HepG2 (cell line): ENCODE results near the gene CD320. TPM values are rescaled to one million over a fixed set of nuclear protein-coding genes. Genes with fewer than 3 reads are reported as not detected.

Experiments used
- ATAC-seq: fragments of 200-7000 bp; cut with Tn5 transposase; 3 replicates; pipeline ENCODE4 v1.9.1; 2020; ENCODE audit warnings: mild to moderate bottlenecking, moderate library complexity
- BruUV-seq: library from RNA; stranded (reverse); fragments of 400-500 nt; replicated peaks from 2 replicates; lab custom pipeline; 2021; lab: Mats Ljungman, UMichigan
- CTCF ChIA-PET: fragments of 300-600 bp; formaldehyde crosslinking; extraction: SDS; loops from one replicate; lab custom pipeline; 2021; ENCODE audit warnings: low total read pairs, inconsistent platforms, low intra/inter-chr PET ratio; lab: Yijun Ruan, JAX
- POLR2A ChIA-PET: fragments of 350-600 bp; sonication (Branson Sonifier 250); formaldehyde crosslinking; loops from one replicate; lab custom pipeline; 2020; ENCODE audit warnings: antibody characterized with exemption, inconsistent platforms; lab: Yijun Ruan, JAX
- DNase-seq: peaks from one replicate; pipeline ENCODE4 v3.0.0-alpha.2; 2015; ENCODE audit warnings: low spot score
- FAIRE-seq: peaks from 3 replicates; lab custom pipeline; 2011; peaks lifted over from hg19 to GRCh38; lab: Jason Lieb, UNC
- H2AFZ ChIP-seq: one replicate; pipeline ENCODE4 v1.6.1; 2011; ENCODE audit warnings: low read length, inconsistent platforms
- H3K27ac ChIP-seq: fragments of 300-600 bp; 3 replicates; pipeline ENCODE4 v1.8.0; 2011; ENCODE audit warnings: mixed run types, mild to moderate bottlenecking, mixed read lengths, low read length, inconsistent platforms; ENCODE audit not compliant: insufficient read depth; ENCODE audit errors: extremely low read length
- H3K27me3 ChIP-seq, 2 experiments: fragments of 200-600 bp in 1 of 2; 2 replicates in 1 of 2; 3 replicates in 1 of 2; pipeline versions ENCODE4 v1.6.0 to v1.8.0; 2011; ENCODE audit warnings: low read length in 2 of 2, mild to moderate bottlenecking in 2 of 2, moderate library complexity in 2 of 2, inconsistent platforms in 1 of 2; ENCODE audit not compliant: insufficient read depth in 2 of 2, control insufficient read depth in 1 of 2
- H3K36me3 ChIP-seq, 2 experiments: fragments of 200-600 bp in 1 of 2; replicated peaks in 1 of 2; 2 replicates in 1 of 2; 3 replicates in 1 of 2; pipeline versions ENCODE4 v1.5.1 to v1.8.0; 2011; ENCODE audit warnings: low read length in 2 of 2, inconsistent platforms in 1 of 2; ENCODE audit not compliant: insufficient read depth in 2 of 2, control insufficient read depth in 1 of 2
- H3K4me1 ChIP-seq: 2 replicates; pipeline ENCODE4 v1.5.1; 2012; ENCODE audit warnings: low read length, inconsistent platforms; ENCODE audit not compliant: insufficient read depth
- H3K4me2 ChIP-seq: 2 replicates; pipeline ENCODE4 v1.6.0; 2011; ENCODE audit warnings: low read depth, low read length, inconsistent platforms
- H3K4me3 ChIP-seq, 3 experiments: fragments of 200-600 bp in 1 of 3; sonication (generic), shearing (Covaris generic) in 1 of 3; replicated peaks in 1 of 3; 2 replicates each; pipeline ENCODE4 v1.5.1; 2011 to 2016; ENCODE audit warnings: low read length in 3 of 3, inconsistent platforms in 2 of 3, low read depth in 2 of 3, mild to moderate bottlenecking in 2 of 3, control low read depth in 1 of 3, mixed read lengths in 1 of 3; ENCODE audit not compliant: insufficient read depth in 1 of 3
- H3K79me2 ChIP-seq: one replicate; pipeline ENCODE4 v1.6.1; 2011; ENCODE audit warnings: low read length, inconsistent platforms; ENCODE audit not compliant: insufficient read depth
- H3K9ac ChIP-seq: 2 replicates; pipeline ENCODE4 v1.6.0; 2011; ENCODE audit warnings: mild to moderate bottlenecking, low read depth, low read length, inconsistent platforms; ENCODE audit not compliant: insufficient read depth
- H3K9me3 ChIP-seq: 2 replicates; pipeline ENCODE4 v1.5.1; 2012; ENCODE audit warnings: mild to moderate bottlenecking, low read length
- H4K20me1 ChIP-seq: 2 replicates; pipeline ENCODE4 v1.6.0; 2011; ENCODE audit warnings: inconsistent platforms, mild to moderate bottlenecking, low read length, moderate library complexity; ENCODE audit not compliant: insufficient read depth
- HMGA1 ChIP-seq: sonication (generic); formaldehyde crosslinking; conservative IDR thresholded peaks from 2 replicates; pipeline ENCODE4 v1.4.0; 2020; ENCODE audit warnings: missing genetic modification reagents
- HNRNPK ChIP-seq: fragments of 200-400 bp; formaldehyde crosslinking; IDR thresholded peaks from 2 replicates; pipeline ENCODE4 v1.6.1; 2018; ENCODE audit warnings: low read length, low read depth, moderate library complexity, mild to moderate bottlenecking; ENCODE audit not compliant: poor library complexity, severe bottlenecking
- KMT2B ChIP-seq: IDR thresholded peaks from 2 replicates; pipeline ENCODE4 v1.6.1; 2016; ENCODE audit warnings: missing genetic modification reagents, missing compliant biosample characterization
- SALL1 ChIP-seq: sonication (generic); formaldehyde crosslinking; IDR thresholded peaks from 2 replicates; pipeline ENCODE4 v1.8.0; 2022; ENCODE audit warnings: mild to moderate bottlenecking, missing genetic modification reagents
- SETDB1 ChIP-seq: sonication (generic); formaldehyde crosslinking; IDR thresholded peaks from 2 replicates; pipeline ENCODE4 v1.5.1; 2020; ENCODE audit warnings: missing genetic modification reagents, mild to moderate bottlenecking, borderline replicate concordance
- SRSF9 ChIP-seq: fragments of 200-400 bp; formaldehyde crosslinking; IDR thresholded peaks from 2 replicates; pipeline ENCODE4 v1.6.1; 2018; ENCODE audit warnings: borderline replicate concordance, mild to moderate bottlenecking, low read depth, low read length; ENCODE audit not compliant: insufficient read depth, poor library complexity, severe bottlenecking
- SSRP1 ChIP-seq: IDR thresholded peaks from 2 replicates; pipeline ENCODE4 v1.6.1; 2016; ENCODE audit warnings: control low read depth
- THYN1 ChIP-seq: sonication (generic); formaldehyde crosslinking; IDR thresholded peaks from 2 replicates; pipeline ENCODE4 v1.8.1; 2023; ENCODE audit warnings: low read depth, mild to moderate bottlenecking, moderate library complexity, missing genetic modification reagents, borderline replicate concordance
- WIZ ChIP-seq: sonication (generic); formaldehyde crosslinking; IDR thresholded peaks from 2 replicates; pipeline ENCODE4 v1.5.1; 2020; ENCODE audit warnings: mild to moderate bottlenecking, missing genetic modification reagents
- ZNF121 ChIP-seq: sonication (generic); formaldehyde crosslinking; IDR thresholded peaks from 2 replicates; pipeline ENCODE4 v1.5.0; 2020; ENCODE audit warnings: mild to moderate bottlenecking, missing genetic modification reagents
- ZNF513 ChIP-seq: sonication (generic); formaldehyde crosslinking; conservative IDR thresholded peaks from 2 replicates; pipeline ENCODE4 v1.5.0; 2020; ENCODE audit warnings: missing genetic modification reagents
- ZNF546 ChIP-seq: sonication (generic); formaldehyde crosslinking; conservative IDR thresholded peaks from 2 replicates; pipeline ENCODE4 v1.8.1; 2023; ENCODE audit warnings: mild to moderate bottlenecking, missing genetic modification reagents
- ZNF556 ChIP-seq: sonication (generic); formaldehyde crosslinking; IDR thresholded peaks from 2 replicates; pipeline ENCODE4 v1.4.0; 2020; ENCODE audit warnings: mild to moderate bottlenecking, missing genetic modification reagents, borderline replicate concordance
- ZNF605 ChIP-seq: sonication (generic); formaldehyde crosslinking; IDR thresholded peaks from 2 replicates; pipeline ENCODE4 v1.8.0; 2022; ENCODE audit warnings: mild to moderate bottlenecking, missing genetic modification reagents
- ZNF652 ChIP-seq: IDR thresholded peaks from 2 replicates; pipeline ENCODE4 v1.6.1; 2016; ENCODE audit warnings: low read depth, borderline replicate concordance
- ZSCAN29 ChIP-seq: sonication (generic); formaldehyde crosslinking; conservative IDR thresholded peaks from 2 replicates; pipeline ENCODE4 v1.4.0; 2020; ENCODE audit warnings: mild to moderate bottlenecking, missing genetic modification reagents
- ZSCAN30 ChIP-seq: sonication (generic); formaldehyde crosslinking; IDR thresholded peaks from 2 replicates; pipeline ENCODE4 v1.5.0; 2020; ENCODE audit warnings: mild to moderate bottlenecking, missing genetic modification reagents
- WGBS: methylation state at CpG from one replicate; pipeline ENCODE4 v1.1.6; 2017; ENCODE audit warnings: low lambda C conversion rate; 5-methylcytosine and 5-hydroxymethylcytosine counted together
- in situ Hi-C: cut with HindIII; loops from 2 replicates; pipeline ENCODE4 v1.10.0; 2017; ENCODE audit warnings: low pct_unique_long_range_greater_than_20kb; ENCODE audit not compliant: extremely low pct_ligation_motif_present
- intact Hi-C: fragments of 100-400 bp; cut with micrococcal nuclease; formaldehyde crosslinking; loops from one replicate; pipeline ENCODE4 v1.10.0; 2022; ENCODE audit not compliant: unreplicated experiment
- polyA plus RNA-seq, 8 experiments: library from polyadenylated mRNA; depleted of rRNA in 3 of 8; stranded (reverse) in 7 of 8; unstranded in 1 of 8; fragments of >200 nt; fragmentation: Illumina TruSeq in 4 of 8; extraction: Trizol in 4 of 8; gene quantifications; 2 replicates each; pipeline versions ENCODE4 v1.2.1 to v1.2.3, GENCODE V29; 2011 to 2016; ENCODE audit warnings: low read depth in 4 of 8, missing spikeins in 1 of 8, mixed read lengths in 1 of 8; ENCODE audit not compliant: insufficient read depth in 1 of 8
- total RNA-seq, 5 experiments: library from RNA; depleted of rRNA; stranded (reverse); fragments of >200 nt; fragmentation: Illumina TruSeq; extraction: Trizol; gene quantifications; 2 replicates each; pipeline ENCODE4 v1.2.3, GENCODE V29; 2016; ENCODE audit warnings: low read depth in 1 of 5
- TF ChIP-seq, protein P1 (sequence below): sonication (generic); formaldehyde crosslinking; IDR thresholded peaks from 2 replicates; pipeline ENCODE4 v1.9.0; 2022; ENCODE audit warnings: low read depth, missing genetic modification reagents

Gene CD320
- total and polyA plus RNA-seq, 2 of the 13 experiments (the other 11 are each of a cell fraction or from before 2014, with no cell fraction given), result 83.1 to 99.9 TPM

DNA sequence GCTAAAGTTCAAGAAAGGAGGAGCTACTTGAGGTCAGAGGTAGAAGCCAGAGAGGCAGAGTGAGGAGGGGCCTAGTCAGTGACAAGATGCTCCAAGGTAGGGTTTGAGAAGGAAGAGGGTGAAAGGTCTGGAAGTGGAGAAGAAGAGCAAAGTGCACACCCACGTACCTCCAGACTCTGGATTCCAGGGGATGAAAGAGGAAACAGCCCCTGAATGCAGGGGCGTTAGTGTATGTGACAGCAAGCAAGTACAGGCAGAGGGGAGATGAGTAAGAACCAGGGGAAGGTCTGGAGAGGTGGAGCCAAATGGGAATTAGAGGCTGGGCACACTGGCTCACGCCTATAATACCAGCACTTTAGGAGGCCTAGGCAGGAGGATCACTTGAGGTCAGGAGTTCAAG, 21.8 kb upstream of the CD320 start:
- Histone ChIP-seq H3K27ac (no peak overlapping the region), H2AFZ (no peak overlapping the region), H3K79me2 (no peaks in the 10 kb centered on the region), H3K36me3 (no peaks in the 10 kb centered on the region), H4K20me1 (no peaks in the 10 kb centered on the region), H3K4me3 (no peak overlapping the region), H3K4me2 (no peak overlapping the region), H3K27me3 (peaks cover 9 to 52% of the 10 kb centered on the region in 2 experiments), H3K9ac (no peak overlapping the region), H3K9me3 (no peaks in the 10 kb centered on the region), H3K4me1 (peaks cover 23% of the 10 kb centered on the region)
- in situ Hi-C loops, result no loop called here
- TF ChIP-seq ZNF513 (CRISPR knock-in tag) (no peak), THYN1 (CRISPR knock-in tag) (no peak), ZNF605 (CRISPR knock-in tag) (no peak), SSRP1 (CRISPR knock-in tag) (no peak), ZNF556 (CRISPR knock-in tag) (no peak), ZNF546 (CRISPR knock-in tag) (no peak), KMT2B (CRISPR knock-in tag) (no peak), ZSCAN30 (CRISPR knock-in tag) (no peak), WIZ (no peak), SRSF9 (no peak), ZNF121 (CRISPR knock-in tag) (no peak), SALL1 (CRISPR knock-in tag) (no peak), HNRNPK (no peak), ZNF652 (CRISPR knock-in tag) (no peak), ZSCAN29 (CRISPR knock-in tag) (no peak), HMGA1 (no peak), SETDB1 (CRISPR knock-in tag) (no peak)
- TF ChIP-seq, protein P1, sequence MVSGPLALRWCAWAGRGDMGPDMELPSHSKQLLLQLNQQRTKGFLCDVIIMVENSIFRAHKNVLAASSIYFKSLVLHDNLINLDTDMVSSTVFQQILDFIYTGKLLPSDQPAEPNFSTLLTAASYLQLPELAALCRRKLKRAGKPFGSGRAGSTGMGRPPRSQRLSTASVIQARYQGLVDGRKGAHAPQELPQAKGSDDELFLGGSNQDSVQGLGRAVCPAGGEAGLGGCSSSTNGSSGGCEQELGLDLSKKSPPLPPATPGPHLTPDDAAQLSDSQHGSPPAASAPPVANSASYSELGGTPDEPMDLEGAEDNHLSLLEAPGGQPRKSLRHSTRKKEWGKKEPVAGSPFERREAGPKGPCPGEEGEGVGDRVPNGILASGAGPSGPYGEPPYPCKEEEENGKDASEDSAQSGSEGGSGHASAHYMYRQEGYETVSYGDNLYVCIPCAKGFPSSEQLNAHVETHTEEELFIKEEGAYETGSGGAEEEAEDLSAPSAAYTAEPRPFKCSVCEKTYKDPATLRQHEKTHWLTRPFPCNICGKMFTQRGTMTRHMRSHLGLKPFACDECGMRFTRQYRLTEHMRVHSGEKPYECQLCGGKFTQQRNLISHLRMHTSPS (CRISPR knock-in tag), result no peak
- ChIA-PET CTCF (no interaction called here), POLR2A (interaction anchor here (1.0 to 1.5 kb wide), 2 partner anchors 9 to 61 kb away, joined by 3 read pairs; partner anchors contain the start of genes NDUFA7 and RPS28)
- FAIRE-seq (no peak), ATAC-seq (no peak), DNase-seq (no peak)
- intact Hi-C loops, result no loop called here
- BruUV-seq, result no TSS peak
- 8% methylated on average over 3 of the region's 3 CpGs for WGBS
